Loucy (cell line): ENCODE measurements around the gene GRK6.

Source experiments
- CTCF ChIP-seq: fragments of 200-600 bp; sonication (generic); conservative IDR thresholded peaks from 2 replicates; pipeline ENCODE4 v1.5.1; 2014; ENCODE audit warnings: mild to moderate bottlenecking, antibody characterized with exemption, low read length
- EZH2phosphoT487 ChIP-seq: fragments of 200-600 bp; IDR thresholded peaks from 2 replicates; pipeline ENCODE4 v1.6.1; 2018; ENCODE audit warnings: antibody characterized with exemption, mild to moderate bottlenecking, moderate library complexity, borderline replicate concordance

- TF ChIP-seq CTCF (no peak), EZH2phosphoT487 (no peak)
Measured at GRCh38 chr5:177459357-177459756, 32.9 kb downstream of the GRK6 start.
